ENCODE measurements around the gene DPY19L1. TPM values are rescaled to one million over a fixed set of nuclear protein-coding genes. Genes with fewer than 3 reads are reported as not detected.
A peak's percentile ranks its signal among the peaks of the same experiment; 100 is the strongest.

The DPY19L1 gene
- total RNA-seq, 1 experiment from 2014 or later = 71.7 TPM

- TF ChIP-seq JUND (IDR thresholded peaks at IDR 0.05) (no peak), ZFX (IDR thresholded peaks at IDR 0.05) (0 out of 2 replicates have a peak, but pooled peaks have one; percentile 5), REST (IDR thresholded peaks at IDR 0.05; ENCODE audit: low read depth) (no peak)
Measured at GRCh38 chr7:35037526-35038341, 449 bp upstream of the DPY19L1 start (continued).

- Histone ChIP-seq H3K36me3 (ENCODE audit: control insufficient read depth in 1 of 2, insufficient read depth in 2 of 2, low read length in 2 of 2) (no peaks in the 10 kb centered on the region), H3K4me1 (ENCODE audit: control insufficient read depth in 1 of 2, insufficient read depth in 2 of 2, low read length in 2 of 2) (peaks cover 14 to 38% of the 10 kb centered on the region in 2 experiments), H3K9me3 (ENCODE audit: control insufficient read depth in 1 of 2, insufficient read depth in 1 of 2, low read depth in 1 of 2, low read length in 2 of 2) (no peaks in the 10 kb centered on the region), H3K4me2 (ENCODE audit: low read length) (peak overlapping the region; percentile 83), H3K79me2 (ENCODE audit: insufficient read depth, low read length) (peaks cover 52% of the 10 kb centered on the region), H3K4me3 (replicated peaks in 1 of 2; ENCODE audit: low read depth in 1 of 2, low read length in 2 of 2) (peak overlapping the region; percentile 74 to 87), H3K27me3 (ENCODE audit: insufficient read depth, low read length) (no peaks in the 10 kb centered on the region), H4K20me1 (ENCODE audit: insufficient read depth) (no peaks in the 10 kb centered on the region), H3K9me2 (ENCODE audit: insufficient read depth) (no peaks in the 10 kb centered on the region), H2AFZ (ENCODE audit: low read depth, low read length, poor library complexity, severe bottlenecking) (no peak overlapping the region), H3K27ac (ENCODE audit: low read depth, low read length) (peak overlapping the region; percentile 91), H3K9ac (ENCODE audit: low read length) (peak overlapping the region; percentile 67)
- TF ChIP-seq JUND (IDR thresholded peaks at IDR 0.05) = no peak
- peak; percentile 20 for TF ChIP-seq TCF7L2 (IDR thresholded peaks at IDR 0.05; ENCODE audit: borderline replicate concordance, extremely low read depth, insufficient read depth, insufficient read length)
- DNase-seq (ENCODE audit: low read depth, low spot score) (no peak), ATAC-seq (peak; percentile 29)
- BruUV-seq (replicated peaks) = no TSS peak
- intact Hi-C loops (cut with micrococcal nuclease) = loop anchor here (2.0 to 10.0 kb wide), 2 partner anchors 34 to 362 kb away; no protein-coding TSS in a partner anchor
- RAD21 ChIA-PET (ENCODE audit: low non-redundant PET in 1 of 2, low total read pairs in 2 of 2, uncharacterized antibody in 2 of 2, unreplicated experiment in 2 of 2) = no interaction called here
- POLR2A ChIA-PET = interaction anchor here (0.6 to 1.5 kb wide), 3 partner anchors 10 to 188 kb away, joined by 3 to 4 read pairs (median 4); no protein-coding TSS in a partner anchor
- CTCF ChIA-PET = interaction anchor here (0.6 to 1.3 kb wide), 2 partner anchors 10 to 1302 kb away, joined by 4 to 6 read pairs; no protein-coding TSS in a partner anchor
Measured at GRCh38 chr7:35036361-35037171, 719 bp downstream of the DPY19L1 start.

Measured in HCT116 (cell line).